Kidney (tissue), 14 donors: ENCODE data around the gene DOC2B. TPM values are rescaled to one million over a fixed set of nuclear protein-coding genes. Genes with fewer than 3 reads are reported as not detected.

Experiments
- DNase-seq, 5 donors: peaks; one replicate each; pipeline ENCODE4 v3.0.0-alpha.2; 2013 to 2020
- FAIRE-seq: peaks from 2 replicates; lab custom pipeline; 2012; peaks lifted over from hg19 to GRCh38; lab: Jason Lieb, UNC
- H3K27ac ChIP-seq, 2 donors: one replicate each; pipeline ENCODE4 v1.7.0; 2013; ENCODE audit warnings: low read depth in 2 of 2, low read length in 2 of 2, inconsistent platforms in 1 of 2
- H3K27me3 ChIP-seq: one replicate; pipeline ENCODE4 v1.7.1; 2013; ENCODE audit warnings: low read length, inconsistent platforms; ENCODE audit not compliant: control insufficient read depth, insufficient read depth
- H3K36me3 ChIP-seq, 3 donors: one replicate each; pipeline versions ENCODE4 v1.7.0 to v1.7.1; 2013; ENCODE audit warnings: low read length in 3 of 3, control low read depth in 1 of 3, inconsistent platforms in 1 of 3; ENCODE audit not compliant: insufficient read depth in 3 of 3, control insufficient read depth in 2 of 3
- H3K4me1 ChIP-seq, 3 donors: one replicate each; pipeline versions ENCODE4 v1.7.0 to v1.7.1; 2013; ENCODE audit warnings: low read length in 3 of 3, inconsistent platforms in 1 of 3, low read depth in 1 of 3; ENCODE audit not compliant: control insufficient read depth in 2 of 3, insufficient read depth in 2 of 3
- H3K4me3 ChIP-seq, 3 donors: one replicate each; pipeline versions ENCODE4 v1.7.0 to v1.8.1; 2013; ENCODE audit warnings: low read length in 3 of 3, control low read depth in 1 of 3, inconsistent platforms in 1 of 3
- H3K9ac ChIP-seq, 3 donors: one replicate each; pipeline versions ENCODE4 v1.7.0 to v1.7.1; 2013; ENCODE audit warnings: low read length in 3 of 3, control low read depth in 1 of 3, inconsistent platforms in 1 of 3
- H3K9me3 ChIP-seq, 3 donors: one replicate each; pipeline versions ENCODE4 v1.7.0 to v1.7.1; 2013; ENCODE audit warnings: low read length in 3 of 3, control low read depth in 1 of 3, inconsistent platforms in 1 of 3; ENCODE audit not compliant: control insufficient read depth in 2 of 3, insufficient read depth in 1 of 3
- intact Hi-C: fragments of 100-400 bp; cut with DNase I; formaldehyde crosslinking; loops from one replicate; pipeline ENCODE4 v1.11.1; 2022
- polyA plus RNA-seq: library from polyadenylated mRNA; stranded (reverse); fragments of 350-450 nt; fragmentation: Illumina TruSeq; extraction: RNeasy Lipid Tissue Mini Kit (QIAGEN cat#74804); gene quantifications from one replicate; pipeline ENCODE4 v1.2.3, GENCODE V29; 2014; ENCODE audit warnings: low read depth, low replicate concordance; ENCODE audit not compliant: insufficient read depth
- total RNA-seq: library from RNA; stranded (reverse); fragmentation: NEBNext Ultra II Directional; extraction: Animal tissue kit (Norgen Biotek cat#: 25700); gene quantifications from one replicate; pipeline ENCODE4 v1.2.1, GENCODE V29; 2021
- TF ChIP-seq, protein P1 (sequence below): IDR thresholded peaks from 3 replicates; pipeline ENCODE4 v1.5.1; 2012; ENCODE audit warnings: mild to moderate bottlenecking, moderate library complexity, borderline replicate concordance; ENCODE audit not compliant: insufficient read depth; ENCODE audit errors: extremely low read depth
- donor health status: control.
- donor health status: control.
- donor health status: control.
- donor health status: control.
- donor health status: control.
- donor health status: DM: yes; HTN: yes; CAD: no.
- donor health status: Normal renal cell carcinoma (clear cell type).

The DOC2B gene
- total and polyA plus RNA-seq, 2 donors from 2014 or later = 4.2 to 21.6 TPM

DNA sequence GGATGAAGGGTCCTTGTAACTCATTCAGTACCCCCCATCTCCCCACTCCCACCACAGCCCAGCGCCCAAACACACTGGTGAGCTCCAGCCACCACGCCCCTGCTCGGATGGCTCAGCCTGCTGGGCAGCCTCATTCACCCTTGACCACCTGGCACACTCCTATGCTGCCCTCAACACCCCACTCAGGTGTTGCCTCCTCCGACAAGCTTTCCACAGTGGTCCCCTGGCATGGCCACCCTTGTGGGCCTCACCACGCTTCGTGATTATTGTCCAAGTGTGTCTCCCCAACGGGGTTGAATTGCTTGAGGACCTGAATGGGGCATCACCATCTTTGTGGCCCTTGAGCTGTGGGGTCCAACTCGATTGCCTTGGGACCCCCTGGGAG is 12.0 kb upstream of the DOC2B start:
- no peaks in the 10 kb centered on the region for H3K9me3 ChIP-seq
- H3K27me3 ChIP-seq = no peaks in the 10 kb centered on the region
- no peaks in the 10 kb centered on the region for H3K4me1 ChIP-seq
- H3K4me3 ChIP-seq = no peak overlapping the region
- H3K9ac ChIP-seq = no peak overlapping the region
- no peak overlapping the region for H3K27ac ChIP-seq
- FAIRE-seq (no peak), DNase-seq (no peak)
- H3K36me3 ChIP-seq = no peaks in the 10 kb centered on the region
- TF ChIP-seq, protein P1, sequence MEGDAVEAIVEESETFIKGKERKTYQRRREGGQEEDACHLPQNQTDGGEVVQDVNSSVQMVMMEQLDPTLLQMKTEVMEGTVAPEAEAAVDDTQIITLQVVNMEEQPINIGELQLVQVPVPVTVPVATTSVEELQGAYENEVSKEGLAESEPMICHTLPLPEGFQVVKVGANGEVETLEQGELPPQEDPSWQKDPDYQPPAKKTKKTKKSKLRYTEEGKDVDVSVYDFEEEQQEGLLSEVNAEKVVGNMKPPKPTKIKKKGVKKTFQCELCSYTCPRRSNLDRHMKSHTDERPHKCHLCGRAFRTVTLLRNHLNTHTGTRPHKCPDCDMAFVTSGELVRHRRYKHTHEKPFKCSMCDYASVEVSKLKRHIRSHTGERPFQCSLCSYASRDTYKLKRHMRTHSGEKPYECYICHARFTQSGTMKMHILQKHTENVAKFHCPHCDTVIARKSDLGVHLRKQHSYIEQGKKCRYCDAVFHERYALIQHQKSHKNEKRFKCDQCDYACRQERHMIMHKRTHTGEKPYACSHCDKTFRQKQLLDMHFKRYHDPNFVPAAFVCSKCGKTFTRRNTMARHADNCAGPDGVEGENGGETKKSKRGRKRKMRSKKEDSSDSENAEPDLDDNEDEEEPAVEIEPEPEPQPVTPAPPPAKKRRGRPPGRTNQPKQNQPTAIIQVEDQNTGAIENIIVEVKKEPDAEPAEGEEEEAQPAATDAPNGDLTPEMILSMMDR = no peak
- intact Hi-C loops = no loop called here

DNA sequence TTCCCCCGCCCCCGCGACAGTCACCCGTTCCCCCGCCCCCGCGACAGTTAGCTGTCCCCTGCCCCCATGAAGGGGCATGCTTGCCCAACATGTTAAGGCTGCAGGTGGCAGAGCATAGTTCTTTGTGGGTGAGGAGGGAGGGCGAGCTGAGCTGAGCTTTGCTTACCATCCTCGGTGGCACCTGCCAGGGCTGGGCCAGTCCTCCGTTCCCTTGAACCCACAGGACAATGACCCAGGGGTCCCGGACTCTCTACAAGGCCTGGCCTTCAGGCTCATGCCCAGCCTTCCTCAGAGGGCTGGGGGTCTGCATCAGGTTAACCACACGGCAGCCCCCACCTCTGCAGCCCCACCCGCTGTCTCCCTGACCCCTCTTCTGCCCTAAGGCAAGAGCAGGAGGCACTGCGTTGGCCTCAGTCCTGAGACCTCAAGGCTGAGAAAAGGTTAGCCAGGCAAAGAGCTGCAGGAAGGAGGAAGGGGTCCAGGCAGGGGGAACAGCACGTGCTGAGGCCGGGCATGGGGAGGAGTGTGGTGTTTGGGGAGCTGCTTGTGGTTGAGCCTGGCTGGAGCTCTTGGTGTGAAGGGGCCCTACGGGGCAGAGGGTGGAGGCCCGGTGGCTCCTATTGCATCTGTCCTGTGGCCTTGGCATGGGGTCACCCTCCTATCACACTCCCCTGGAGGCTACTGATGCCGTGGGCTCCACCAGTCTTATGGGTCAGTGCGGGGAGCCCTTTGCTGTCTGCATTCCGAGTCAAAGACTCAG is 11.4 kb upstream of the DOC2B start:
- DNase-seq (no peak), FAIRE-seq (no peak)
- Histone ChIP-seq H3K4me3 (no peak overlapping the region), H3K36me3 (no peaks in the 10 kb centered on the region), H3K27me3 (no peaks in the 10 kb centered on the region), H3K9ac (no peak overlapping the region), H3K27ac (no peak overlapping the region), H3K9me3 (no peaks in the 10 kb centered on the region), H3K4me1 (no peaks in the 10 kb centered on the region)
- TF ChIP-seq, protein P1 = no peak
- intact Hi-C loops = no loop called here

DNA sequence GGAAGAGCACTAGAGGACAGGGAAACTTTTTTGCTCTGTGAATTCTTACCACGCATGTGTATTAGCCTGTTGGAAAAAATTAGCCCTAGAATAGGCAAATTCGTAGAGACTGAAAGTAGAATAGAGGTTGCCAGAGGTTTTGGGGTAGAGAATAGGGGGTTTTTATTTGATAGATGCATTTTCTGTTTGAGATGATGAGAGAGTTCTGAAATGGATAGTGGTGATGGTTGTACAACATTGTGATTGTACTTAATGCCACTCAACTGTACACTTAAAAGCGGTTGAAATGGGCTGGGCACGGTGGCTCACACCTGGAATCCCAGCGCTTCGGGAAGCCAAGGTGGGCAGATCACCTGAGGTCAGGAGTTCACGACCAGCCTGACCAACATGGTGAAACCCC is 8.0 kb upstream of the DOC2B start:
- no peaks in the 10 kb centered on the region for H3K9me3 ChIP-seq
- no peak overlapping the region for H3K9ac ChIP-seq
- no peaks in the 10 kb centered on the region for H3K36me3 ChIP-seq
- no peak for FAIRE-seq
- no peak overlapping the region for H3K4me3 ChIP-seq
- H3K4me1 ChIP-seq = no peaks in the 10 kb centered on the region
- intact Hi-C loops = no loop called here
- TF ChIP-seq, protein P1 = no peak
- no peak overlapping the region for H3K27ac ChIP-seq
- H3K27me3 ChIP-seq = no peaks in the 10 kb centered on the region
- peak in 1 of 5 donors; percentile 8 for DNase-seq

DNA sequence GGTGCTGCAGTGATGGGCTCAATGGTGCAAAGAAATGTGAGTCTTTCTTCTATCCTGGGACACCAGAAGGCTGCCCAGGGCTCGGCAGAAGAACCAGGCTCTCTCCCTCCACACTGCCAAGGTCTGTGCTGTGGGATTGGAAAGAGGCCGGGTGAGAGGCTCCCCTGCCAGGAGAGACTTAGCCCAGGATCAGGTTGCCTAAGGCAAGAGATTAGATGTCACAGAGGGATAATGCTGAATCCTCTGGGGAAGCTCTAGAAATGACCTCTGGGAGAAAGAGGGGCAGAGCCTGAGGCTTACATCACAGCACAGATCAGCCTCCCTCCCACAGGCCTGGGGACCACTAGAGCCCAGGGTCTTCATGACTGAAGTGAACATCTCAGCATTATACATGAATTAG is 5.7 kb upstream of the DOC2B start:
- H3K4me3 ChIP-seq = no peak overlapping the region
- DNase-seq = peak in 1 of 5 donors; percentile 15
- intact Hi-C loops = no loop called here
- H3K4me1 ChIP-seq = peaks cover 0 to 3% (median 0%) of the 10 kb centered on the region in 3 donors
- no peaks in the 10 kb centered on the region for H3K27me3 ChIP-seq
- H3K36me3 ChIP-seq = no peaks in the 10 kb centered on the region
- TF ChIP-seq, protein P1 = no peak
- no peaks in the 10 kb centered on the region for H3K9me3 ChIP-seq
- H3K9ac ChIP-seq = no peak overlapping the region
- no peak for FAIRE-seq
- no peak overlapping the region for H3K27ac ChIP-seq
